Left lung (tissue), 10 donors: Measurements from ENCODE around the gene MAP1LC3B2. TPM values are rescaled to one million over a fixed set of nuclear protein-coding genes. Genes with fewer than 3 reads are reported as not detected.

Source experiments
- ATAC-seq: fragments of 200-7000 bp; cut with Tn5 transposase; one replicate; pipeline ENCODE4 v1.9.1; 2020; ENCODE audit warnings: moderate library complexity
- DNase-seq, 4 donors: peaks; one replicate each; pipeline ENCODE4 v3.0.0-alpha.2; 2013 to 2020
- H3K27ac ChIP-seq, 2 donors: fragments of 200-600 bp; sonication (generic) in 1 of 2; one replicate each; pipeline versions ENCODE4 v1.5.0 to v1.8.0; 2020 to 2021
- H3K27me3 ChIP-seq, 2 donors: fragments of 200-600 bp; sonication (generic) in 1 of 2; one replicate each; pipeline versions ENCODE4 v1.5.0 to v1.8.0; 2020 to 2021
- H3K36me3 ChIP-seq, 2 donors: fragments of 200-600 bp; sonication (generic) in 1 of 2; one replicate each; pipeline versions ENCODE4 v1.5.0 to v1.8.0; 2020 to 2021
- H3K4me1 ChIP-seq, 2 donors: fragments of 200-600 bp; one replicate each; pipeline ENCODE4 v1.8.0; 2021
- H3K4me3 ChIP-seq, 2 donors: fragments of 200-600 bp; sonication (generic) in 1 of 2; one replicate each; pipeline versions ENCODE4 v1.5.0 to v1.8.0; 2020 to 2021; ENCODE audit warnings: mild to moderate bottlenecking in 1 of 2
- H3K9me3 ChIP-seq, 2 donors: fragments of 200-600 bp; sonication (generic) in 1 of 2; one replicate each; pipeline versions ENCODE4 v1.5.0 to v1.8.0; 2020 to 2021
- intact Hi-C, 2 donors: fragments of 100-400 bp; cut with DNase I; formaldehyde crosslinking; loops; one replicate each; pipeline versions ENCODE4 v1.11.2 to v1.14.2; 2022
- polyA plus RNA-seq, 6 donors: library from polyadenylated mRNA; unstranded; fragments of 120-200 nt; gene quantifications; one replicate each; pipeline ENCODE4 v1.2.1, GENCODE V29; 2013; ENCODE audit not compliant: insufficient read length in 6 of 6
- total RNA-seq, 2 donors: library from RNA; stranded (reverse); fragmentation: NEBNext Ultra II Directional; extraction: Animal tissue kit (Norgen Biotek cat#: 25700); gene quantifications; one replicate each; pipeline ENCODE4 v1.2.1, GENCODE V29; 2021
- TF ChIP-seq, protein P1 (sequence below), 2 donors: fragments of 200-600 bp; sonication (generic) in 1 of 2; IDR thresholded peaks; one replicate each; pipeline versions ENCODE4 v1.5.0 to v1.8.0; 2021; ENCODE audit warnings: antibody characterized with exemption in 2 of 2
- donor health status: DM: no; HTN: yes; CAD: no.
- donor health status: DM: no; HTN: no; CAD: no.

The MAP1LC3B2 gene
- total and polyA plus RNA-seq, 8 donors, result 1.5 to 10.5 (median 5.5) TPM; not detected in 1

DNA sequence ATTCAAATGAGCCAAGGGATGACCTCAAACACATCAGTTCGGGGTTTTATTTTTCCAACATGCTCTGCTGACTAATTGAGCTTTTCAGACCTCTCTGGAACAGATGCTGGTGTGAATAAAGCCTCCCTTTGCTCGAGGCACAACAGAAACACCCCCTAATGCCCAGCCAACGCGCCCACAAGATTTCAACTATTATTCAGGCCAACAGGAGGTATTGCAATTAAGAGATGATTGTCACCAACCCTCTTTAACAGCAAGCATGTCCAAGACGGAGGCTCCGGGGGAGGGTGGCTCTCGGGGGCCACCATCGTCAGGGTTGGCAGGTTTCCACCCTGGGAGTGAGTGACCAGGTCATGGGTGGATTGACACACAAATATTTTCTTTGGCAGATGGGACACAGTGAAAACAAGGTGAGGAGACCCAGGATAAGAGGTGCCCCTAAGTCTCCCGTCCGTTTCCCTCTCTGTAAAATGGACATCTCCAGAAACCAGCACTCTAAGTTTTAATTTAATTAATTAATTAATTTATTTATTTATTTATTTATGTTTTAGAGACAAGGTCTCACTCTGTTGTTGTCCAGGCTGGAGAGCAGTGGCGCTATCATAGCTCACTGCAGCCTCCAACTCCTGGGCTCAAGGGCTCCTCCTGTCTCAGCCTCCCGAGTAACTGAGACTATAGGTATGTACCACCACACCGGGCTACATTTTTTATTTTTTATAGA lies 56.1 kb downstream of the MAP1LC3B2 start:
- no peaks in the 10 kb centered on the region for H3K36me3 ChIP-seq
- DNase-seq (no peak), ATAC-seq (no peak)
- TF ChIP-seq, protein P1, sequence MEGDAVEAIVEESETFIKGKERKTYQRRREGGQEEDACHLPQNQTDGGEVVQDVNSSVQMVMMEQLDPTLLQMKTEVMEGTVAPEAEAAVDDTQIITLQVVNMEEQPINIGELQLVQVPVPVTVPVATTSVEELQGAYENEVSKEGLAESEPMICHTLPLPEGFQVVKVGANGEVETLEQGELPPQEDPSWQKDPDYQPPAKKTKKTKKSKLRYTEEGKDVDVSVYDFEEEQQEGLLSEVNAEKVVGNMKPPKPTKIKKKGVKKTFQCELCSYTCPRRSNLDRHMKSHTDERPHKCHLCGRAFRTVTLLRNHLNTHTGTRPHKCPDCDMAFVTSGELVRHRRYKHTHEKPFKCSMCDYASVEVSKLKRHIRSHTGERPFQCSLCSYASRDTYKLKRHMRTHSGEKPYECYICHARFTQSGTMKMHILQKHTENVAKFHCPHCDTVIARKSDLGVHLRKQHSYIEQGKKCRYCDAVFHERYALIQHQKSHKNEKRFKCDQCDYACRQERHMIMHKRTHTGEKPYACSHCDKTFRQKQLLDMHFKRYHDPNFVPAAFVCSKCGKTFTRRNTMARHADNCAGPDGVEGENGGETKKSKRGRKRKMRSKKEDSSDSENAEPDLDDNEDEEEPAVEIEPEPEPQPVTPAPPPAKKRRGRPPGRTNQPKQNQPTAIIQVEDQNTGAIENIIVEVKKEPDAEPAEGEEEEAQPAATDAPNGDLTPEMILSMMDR (IDR thresholded peaks at IDR 0.05), result no peak
- no peak overlapping the region for H3K4me3 ChIP-seq
- intact Hi-C loops, result no loop called here
- H3K9me3 ChIP-seq, result peaks cover 0 to 7% of the 10 kb centered on the region in 2 donors
- H3K4me1 ChIP-seq, result no peaks in the 10 kb centered on the region
- no peak overlapping the region for H3K27ac ChIP-seq
- H3K27me3 ChIP-seq, result no peaks in the 10 kb centered on the region

DNA sequence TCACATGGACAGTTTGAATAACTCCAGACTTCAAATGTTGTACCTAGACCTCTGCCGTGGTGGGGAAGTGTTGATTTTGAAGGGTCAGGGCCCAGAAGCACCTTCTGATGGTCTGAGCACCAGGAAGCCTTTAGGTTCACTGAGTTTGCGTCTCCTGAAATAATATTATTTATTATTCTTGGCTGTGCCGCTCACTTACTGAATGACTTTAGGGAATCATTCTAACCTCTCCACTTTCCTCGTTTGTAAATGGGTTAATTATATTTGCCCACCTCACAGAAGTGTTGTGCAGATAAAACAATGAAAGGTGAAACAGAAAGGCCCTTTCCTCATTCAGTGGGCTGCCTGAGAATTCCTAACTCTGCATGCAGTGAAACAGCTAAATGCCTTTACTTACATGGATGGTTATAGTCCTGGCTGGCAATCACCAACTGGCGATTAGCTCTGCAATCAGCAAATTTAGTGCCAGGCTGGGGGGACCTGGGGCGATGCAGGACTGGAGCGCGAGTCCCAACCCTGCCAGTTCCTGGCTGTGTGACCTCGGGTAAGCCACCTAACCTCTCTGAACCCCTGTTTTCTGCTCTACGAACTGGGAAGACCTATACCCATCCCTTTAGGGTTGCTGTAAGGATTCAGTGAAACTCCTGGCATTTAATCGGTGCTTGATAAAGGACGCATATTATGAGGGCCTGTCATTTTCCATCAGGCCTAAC lies 57.5 kb downstream of the MAP1LC3B2 start:
- Histone ChIP-seq H3K36me3 (no peaks in the 10 kb centered on the region), H3K27me3 (no peaks in the 10 kb centered on the region), H3K27ac (no peak overlapping the region), H3K9me3 (peaks cover 0 to 7% of the 10 kb centered on the region in 2 donors), H3K4me1 (no peaks in the 10 kb centered on the region), H3K4me3 (no peak overlapping the region)
- no peak for DNase-seq
- no peak for ATAC-seq
- intact Hi-C loops, result no loop called here
- TF ChIP-seq, protein P1 (IDR thresholded peaks at IDR 0.05), result no peak

DNA sequence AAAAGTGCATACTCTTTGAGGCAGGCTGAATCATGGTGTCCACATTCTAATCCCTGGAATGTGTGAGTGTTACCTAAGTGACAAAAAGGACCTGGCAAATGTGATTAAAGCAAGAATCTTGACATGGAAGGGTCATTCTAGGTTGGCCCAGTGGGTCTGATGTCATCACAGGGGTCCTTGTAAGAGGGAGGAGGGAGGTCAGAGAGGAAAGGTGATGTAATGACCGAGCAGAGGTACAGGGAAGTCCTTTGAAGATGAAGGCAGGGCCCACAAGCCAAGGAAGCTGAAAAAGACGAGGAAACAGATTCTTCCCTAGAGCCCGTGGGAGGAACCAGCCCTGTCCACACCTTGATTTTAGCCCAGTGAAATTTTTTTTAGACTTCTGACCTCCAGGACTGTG lies 60.1 kb downstream of the MAP1LC3B2 start:
- H3K9me3 ChIP-seq, result peaks cover 0 to 22% of the 10 kb centered on the region in 2 donors
- TF ChIP-seq, protein P1 (IDR thresholded peaks at IDR 0.05), result no peak
- H3K4me1 ChIP-seq, result no peaks in the 10 kb centered on the region
- H3K36me3 ChIP-seq, result no peaks in the 10 kb centered on the region
- DNase-seq, result no peak
- no peak overlapping the region for H3K27ac ChIP-seq
- intact Hi-C loops, result no loop called here
- no peak overlapping the region for H3K4me3 ChIP-seq
- ATAC-seq, result no peak
- H3K27me3 ChIP-seq, result no peaks in the 10 kb centered on the region

DNA sequence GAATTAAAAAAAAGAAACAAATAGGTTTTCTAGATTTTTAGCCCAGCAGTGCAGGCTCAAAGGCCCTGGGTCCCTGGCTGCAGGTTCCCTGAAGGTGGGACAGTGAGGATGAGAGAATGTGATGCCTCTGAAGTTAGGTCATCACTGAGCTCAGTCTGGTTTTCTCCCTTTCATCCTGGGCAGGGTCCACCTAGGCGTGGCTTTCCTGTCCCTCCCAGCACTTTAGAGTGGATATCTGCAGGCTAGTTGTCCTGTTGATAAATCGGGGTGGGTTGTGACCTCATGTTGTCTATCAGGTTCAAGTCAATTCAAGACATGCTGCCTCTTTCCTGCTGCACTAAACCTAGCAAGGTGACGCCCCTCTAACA lies 60.9 kb downstream of the MAP1LC3B2 start:
- no peak for ATAC-seq
- H3K4me3 ChIP-seq, result no peak overlapping the region

More for the DNA sequence above, 60.9 kb downstream of the MAP1LC3B2 start:
- no peaks in the 10 kb centered on the region for H3K36me3 ChIP-seq
- H3K4me1 ChIP-seq, result no peaks in the 10 kb centered on the region
- TF ChIP-seq, protein P1 (IDR thresholded peaks at IDR 0.05), result no peak
- intact Hi-C loops, result no loop called here
- H3K9me3 ChIP-seq, result peaks cover 0 to 22% of the 10 kb centered on the region in 2 donors
- no peak for DNase-seq
- H3K27me3 ChIP-seq, result no peaks in the 10 kb centered on the region
- H3K27ac ChIP-seq, result no peak overlapping the region
